Fibroblast of pulmonary artery (primary cell): ENCODE measurements around the gene ABR.

Experiments used
- DNase-seq: peaks from one replicate; pipeline ENCODE4 v3.0.0-alpha.2; 2010; ENCODE audit warnings: low read depth
- H3K4me3 ChIP-seq: replicated peaks from 2 replicates; pipeline ENCODE4 v1.5.1; 2011; ENCODE audit warnings: low read depth, mild to moderate bottlenecking, control low read depth, low read length, moderate library complexity
- TF ChIP-seq, protein P1 (sequence below): IDR thresholded peaks from 2 replicates; pipeline ENCODE4 v1.5.1; 2011; ENCODE audit warnings: mild to moderate bottlenecking, control low read depth, low read length, inconsistent platforms; ENCODE audit errors: missing control alignments

The ABR gene

GRCh38 chr17:1145311-1145986 is 34.3 kb downstream of the ABR start:
- TF ChIP-seq, protein P1, sequence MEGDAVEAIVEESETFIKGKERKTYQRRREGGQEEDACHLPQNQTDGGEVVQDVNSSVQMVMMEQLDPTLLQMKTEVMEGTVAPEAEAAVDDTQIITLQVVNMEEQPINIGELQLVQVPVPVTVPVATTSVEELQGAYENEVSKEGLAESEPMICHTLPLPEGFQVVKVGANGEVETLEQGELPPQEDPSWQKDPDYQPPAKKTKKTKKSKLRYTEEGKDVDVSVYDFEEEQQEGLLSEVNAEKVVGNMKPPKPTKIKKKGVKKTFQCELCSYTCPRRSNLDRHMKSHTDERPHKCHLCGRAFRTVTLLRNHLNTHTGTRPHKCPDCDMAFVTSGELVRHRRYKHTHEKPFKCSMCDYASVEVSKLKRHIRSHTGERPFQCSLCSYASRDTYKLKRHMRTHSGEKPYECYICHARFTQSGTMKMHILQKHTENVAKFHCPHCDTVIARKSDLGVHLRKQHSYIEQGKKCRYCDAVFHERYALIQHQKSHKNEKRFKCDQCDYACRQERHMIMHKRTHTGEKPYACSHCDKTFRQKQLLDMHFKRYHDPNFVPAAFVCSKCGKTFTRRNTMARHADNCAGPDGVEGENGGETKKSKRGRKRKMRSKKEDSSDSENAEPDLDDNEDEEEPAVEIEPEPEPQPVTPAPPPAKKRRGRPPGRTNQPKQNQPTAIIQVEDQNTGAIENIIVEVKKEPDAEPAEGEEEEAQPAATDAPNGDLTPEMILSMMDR, result no peak
- no peak for DNase-seq
- H3K4me3 ChIP-seq, result no peak overlapping the region

GRCh38 chr17:1144162-1144561 is 35.6 kb downstream of the ABR start:
- no peak for DNase-seq
- TF ChIP-seq, protein P1, result no peak
- no peak overlapping the region for H3K4me3 ChIP-seq

DNA sequence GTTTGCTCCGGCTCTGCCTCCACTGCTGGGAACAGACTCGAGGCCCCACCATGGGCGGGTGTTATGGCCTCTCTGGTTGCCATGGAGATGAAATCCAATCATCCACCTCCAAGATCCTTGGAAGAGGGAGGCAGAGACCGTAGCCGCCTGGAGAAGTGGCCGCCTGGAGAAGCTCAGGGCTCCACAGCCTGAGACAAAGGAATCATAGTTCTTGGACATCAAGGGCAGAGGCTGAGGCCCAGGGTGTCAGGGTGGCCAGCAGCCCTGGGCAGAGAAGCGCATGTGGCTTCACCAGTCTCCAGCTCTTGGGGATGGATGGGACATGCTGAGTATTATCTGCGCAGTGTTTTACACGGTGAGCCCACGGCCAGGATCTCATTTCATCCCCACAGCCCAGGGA is 36.2 kb downstream of the ABR start:
- TF ChIP-seq, protein P1, result no peak
- H3K4me3 ChIP-seq, result no peak overlapping the region
- peak; percentile 35 for DNase-seq

GRCh38 chr17:1142561-1142971 is 37.2 kb downstream of the ABR start:
- DNase-seq, result no peak
- no peak overlapping the region for H3K4me3 ChIP-seq
- TF ChIP-seq, protein P1, result no peak

DNA sequence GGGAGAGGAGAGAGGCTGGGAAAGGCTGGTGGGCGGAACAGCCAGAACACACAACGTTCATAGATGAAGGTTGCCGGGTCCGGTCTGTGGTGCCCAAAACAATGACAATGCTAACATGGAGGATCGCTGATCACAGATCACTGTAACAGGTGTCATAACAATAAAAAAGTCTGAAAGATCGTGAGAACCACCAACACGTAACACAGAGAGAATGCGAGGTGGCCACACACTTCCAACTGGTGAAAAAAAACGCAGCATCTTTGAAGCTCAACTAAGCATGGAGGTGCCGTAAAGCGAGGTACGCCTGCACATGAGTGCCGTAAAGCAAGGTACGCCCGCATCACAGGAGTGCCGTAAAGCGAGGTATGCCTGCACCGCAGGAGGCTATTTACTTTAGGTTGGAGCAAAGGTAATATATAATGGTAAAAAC is 42.3 kb downstream of the ABR start:
- H3K4me3 ChIP-seq, result no peak overlapping the region
- TF ChIP-seq, protein P1, result no peak
- DNase-seq, result peak; percentile 30

GRCh38 chr17:1136748-1137147 is 43.0 kb downstream of the ABR start:
- H3K4me3 ChIP-seq, result no peak overlapping the region
- TF ChIP-seq, protein P1, result no peak
- no peak for DNase-seq
